GM12891 (cell line): ENCODE data around the gene IPO9.

Experiments
- POLR2A ChIP-seq: IDR thresholded peaks from 2 replicates; pipeline ENCODE4 v1.6.1; 2011; ENCODE audit warnings: low read depth, low read length, control low read depth
- POLR2AphosphoS5 ChIP-seq: IDR thresholded peaks from 2 replicates; pipeline ENCODE4 v1.6.1; 2011; ENCODE audit warnings: low read depth, low read length, control low read depth
- TAF1 ChIP-seq: IDR thresholded peaks from 2 replicates; pipeline ENCODE4 v1.6.1; 2011; ENCODE audit warnings: low read depth, low read length, control low read depth

DNA sequence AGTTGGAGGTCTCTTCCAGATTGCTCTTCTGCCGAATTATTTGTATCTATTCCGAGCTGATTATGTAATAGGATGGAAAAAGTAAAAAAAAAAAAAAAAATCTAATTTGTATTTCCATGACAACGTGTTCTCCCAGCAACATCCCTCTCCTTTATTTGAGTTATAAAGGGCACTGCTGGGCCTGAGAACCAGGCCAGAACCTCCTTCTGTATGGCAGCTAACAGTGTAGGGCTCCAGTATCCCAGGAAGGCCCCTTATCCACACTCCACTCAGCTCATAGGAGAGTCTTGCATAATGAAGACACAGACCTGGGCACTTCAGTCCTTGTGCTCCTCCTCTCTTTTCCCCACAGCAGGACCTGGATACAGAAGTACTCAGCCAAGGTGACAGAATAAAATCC, 3.7 kb upstream of the IPO9 start:
- TF ChIP-seq POLR2A (no peak), TAF1 (no peak), POLR2AphosphoS5 (no peak)
